GM19395 (cell line): ENCODE data around the gene IDUA.
"Not testable (repeated sequence)": the region's sequence is repeated elsewhere in the genome, so short reads cannot be mapped to it uniquely, and the experiment has no call there.

Source experiments
- ATAC-seq: cut with Tn5 transposase; IDR thresholded peaks from one replicate; pipeline ENCODE4 v1.9.1; 2021; ENCODE audit warnings: mild to moderate bottlenecking, moderate library complexity; ENCODE audit not compliant: unreplicated experiment

The IDUA gene

DNA sequence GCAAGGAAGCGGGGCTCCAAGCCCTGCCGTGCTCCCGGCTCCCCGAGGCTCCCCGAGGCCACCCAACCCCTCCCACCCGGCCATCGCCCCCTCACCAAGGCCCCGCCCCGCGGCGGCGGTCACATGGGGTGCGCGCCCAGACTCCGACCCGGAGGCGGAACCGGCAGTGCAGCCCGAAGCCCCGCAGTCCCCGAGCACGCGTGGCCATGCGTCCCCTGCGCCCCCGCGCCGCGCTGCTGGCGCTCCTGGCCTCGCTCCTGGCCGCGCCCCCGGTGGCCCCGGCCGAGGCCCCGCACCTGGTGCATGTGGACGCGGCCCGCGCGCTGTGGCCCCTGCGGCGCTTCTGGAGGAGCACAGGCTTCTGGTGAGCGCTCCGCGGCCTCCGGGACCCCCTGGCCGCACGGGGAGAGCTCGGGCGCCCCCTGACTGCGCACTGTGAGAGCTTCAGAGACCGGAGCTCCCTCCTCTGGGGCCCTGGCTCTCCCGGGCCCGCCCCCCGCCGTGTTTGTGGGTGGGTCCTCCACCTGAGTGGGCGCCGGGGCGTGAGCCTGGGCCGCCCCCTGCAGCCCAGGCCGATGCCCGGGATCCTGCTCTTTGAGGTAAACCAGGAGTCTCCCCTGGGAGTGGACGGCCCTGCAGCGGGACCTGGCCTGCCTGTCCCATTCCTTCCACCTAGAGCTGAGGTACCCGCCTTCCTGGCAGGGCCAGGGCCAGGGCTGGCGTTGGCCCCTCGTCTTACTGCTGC is at the start of gene IDUA:
IDUA (plus strand) TSS at position 166 of the 745 bp plus-strand sequence; CDS start at position 207, 41 bp downstream.
- ATAC-seq: peak; percentile 83

DNA sequence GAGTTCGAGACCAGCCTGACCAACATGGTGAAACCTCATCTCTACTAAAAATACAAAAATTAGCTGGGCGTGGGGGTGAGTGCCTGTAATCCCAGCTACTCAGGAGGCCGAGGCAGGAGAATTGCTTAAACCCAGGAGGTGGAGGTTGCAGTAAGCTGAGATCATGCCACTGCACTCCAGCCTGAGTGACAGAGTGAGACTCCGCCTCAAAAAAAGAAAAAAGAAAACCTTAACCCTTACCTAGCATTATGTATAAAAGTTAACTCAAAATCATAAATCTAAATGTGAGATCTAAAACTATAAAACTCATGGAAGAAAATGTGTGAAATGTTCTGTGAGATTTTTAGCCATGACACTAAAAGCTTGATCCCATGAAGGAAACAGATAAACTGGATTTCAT is 47.3 kb upstream of the IDUA start:
- ATAC-seq: not testable (repeated sequence)

DNA sequence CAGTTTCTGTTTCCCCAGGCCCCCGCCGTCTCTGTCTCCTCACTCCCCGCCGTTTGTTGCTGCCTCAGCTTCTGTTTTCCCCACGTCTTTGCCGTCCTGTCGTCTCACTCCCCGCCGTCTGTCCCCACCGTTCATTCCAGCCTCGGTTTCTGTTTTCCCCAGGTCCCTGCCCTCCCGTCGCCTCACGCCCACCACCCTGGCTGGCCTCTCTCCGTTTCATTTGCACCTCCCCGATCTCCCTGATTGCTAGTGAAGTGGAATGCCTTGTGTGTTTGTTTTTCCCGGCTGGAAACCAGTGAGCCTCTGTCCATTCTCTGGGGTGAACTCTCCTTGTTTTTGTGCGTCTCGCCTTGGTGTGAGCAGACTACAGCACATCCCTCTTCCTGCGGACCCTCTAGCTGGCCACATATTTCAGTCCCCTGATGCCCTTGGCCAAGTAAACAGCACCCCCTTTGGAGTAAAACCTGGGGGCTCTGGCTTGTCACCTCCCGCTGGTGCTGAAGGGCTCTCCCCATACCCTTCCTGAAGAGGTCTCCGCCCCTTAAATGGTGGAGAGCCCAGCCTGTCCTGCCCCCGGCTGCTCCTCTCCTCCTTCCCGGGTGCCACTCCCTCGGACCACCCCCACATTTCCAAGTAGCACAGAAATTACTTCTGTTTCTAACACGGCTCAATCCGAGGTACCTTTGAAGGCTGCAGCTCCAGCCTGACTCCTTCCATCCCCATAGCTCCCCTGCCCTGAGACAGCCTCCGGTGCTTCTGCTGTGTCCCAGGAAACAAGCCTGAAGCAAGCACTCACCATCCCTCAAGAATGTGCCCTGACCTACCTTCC is 41.4 kb upstream of the IDUA start:
- no peak for ATAC-seq

- ATAC-seq: no peak
Measured at GRCh38 chr4:946103-946450, 40.8 kb upstream of the IDUA start.

DNA sequence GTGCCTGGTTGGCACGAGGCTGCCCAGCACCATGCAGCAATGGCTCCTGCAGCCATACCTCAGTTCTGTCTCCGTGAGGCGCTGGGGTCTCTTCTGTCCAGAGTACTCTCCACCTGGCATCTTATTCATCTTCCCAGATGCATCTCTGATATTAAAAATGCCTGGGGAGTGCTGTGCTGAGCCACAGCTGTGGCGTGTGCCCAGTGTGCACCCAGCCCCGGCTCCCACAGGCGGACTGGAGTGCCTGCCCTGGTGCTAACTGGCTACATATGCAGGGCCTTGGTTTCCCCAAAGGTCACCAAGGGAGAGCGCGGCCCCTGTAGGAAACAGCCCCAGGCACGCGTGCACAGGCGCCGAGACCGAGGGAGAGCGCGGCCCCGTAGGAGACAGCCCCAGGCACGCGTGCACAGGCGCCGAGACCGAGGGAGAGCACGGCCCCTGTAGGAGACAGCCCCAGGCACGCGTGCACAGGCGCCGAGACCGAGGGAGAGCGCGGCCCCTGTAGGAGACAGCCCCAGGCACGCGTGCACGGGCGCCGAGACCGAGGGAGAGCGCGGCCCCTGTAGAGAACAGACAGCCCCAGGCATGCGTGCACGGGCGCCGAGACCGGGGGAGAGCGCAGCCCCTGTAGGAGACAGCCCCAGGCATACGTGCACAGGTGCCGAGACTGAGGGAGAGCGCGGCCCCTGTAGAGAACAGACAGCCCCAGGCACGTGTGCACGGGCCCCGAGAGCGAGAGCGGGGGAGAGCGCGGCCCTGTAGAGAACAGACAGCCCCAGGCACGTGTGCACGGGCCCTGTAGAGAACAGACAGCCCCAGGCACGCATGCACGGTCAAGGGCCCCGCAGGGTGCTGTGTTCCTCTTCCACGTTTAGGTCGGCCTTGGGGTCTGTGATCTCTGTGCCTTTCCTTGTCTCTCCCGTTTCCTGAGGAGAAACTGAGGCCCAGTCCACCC is 40.0 kb upstream of the IDUA start:
- ATAC-seq: no peak

DNA sequence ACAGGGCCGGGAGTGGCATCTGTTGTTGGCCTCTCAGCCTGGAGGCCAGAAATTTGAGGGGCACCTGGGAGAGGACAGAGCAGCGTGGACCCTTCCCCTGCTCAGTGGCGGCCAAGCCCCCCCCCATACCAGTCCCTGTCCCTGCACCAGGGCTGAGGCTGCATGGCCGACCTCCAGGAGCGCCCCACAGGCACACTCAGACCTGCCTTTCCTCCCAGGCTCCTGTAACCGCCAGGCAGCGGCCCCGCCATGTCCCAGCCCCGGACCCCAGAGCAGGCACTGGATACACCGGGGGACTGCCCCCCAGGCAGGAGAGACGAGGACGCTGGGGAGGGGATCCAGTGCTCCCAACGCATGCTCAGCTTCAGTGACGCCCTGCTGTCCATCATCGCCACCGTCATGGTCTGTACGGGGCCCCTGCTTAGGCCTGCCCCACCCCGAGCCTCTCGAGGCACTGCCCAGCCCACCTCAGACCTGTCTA is 39.3 kb upstream of the IDUA start:
- no peak for ATAC-seq

DNA sequence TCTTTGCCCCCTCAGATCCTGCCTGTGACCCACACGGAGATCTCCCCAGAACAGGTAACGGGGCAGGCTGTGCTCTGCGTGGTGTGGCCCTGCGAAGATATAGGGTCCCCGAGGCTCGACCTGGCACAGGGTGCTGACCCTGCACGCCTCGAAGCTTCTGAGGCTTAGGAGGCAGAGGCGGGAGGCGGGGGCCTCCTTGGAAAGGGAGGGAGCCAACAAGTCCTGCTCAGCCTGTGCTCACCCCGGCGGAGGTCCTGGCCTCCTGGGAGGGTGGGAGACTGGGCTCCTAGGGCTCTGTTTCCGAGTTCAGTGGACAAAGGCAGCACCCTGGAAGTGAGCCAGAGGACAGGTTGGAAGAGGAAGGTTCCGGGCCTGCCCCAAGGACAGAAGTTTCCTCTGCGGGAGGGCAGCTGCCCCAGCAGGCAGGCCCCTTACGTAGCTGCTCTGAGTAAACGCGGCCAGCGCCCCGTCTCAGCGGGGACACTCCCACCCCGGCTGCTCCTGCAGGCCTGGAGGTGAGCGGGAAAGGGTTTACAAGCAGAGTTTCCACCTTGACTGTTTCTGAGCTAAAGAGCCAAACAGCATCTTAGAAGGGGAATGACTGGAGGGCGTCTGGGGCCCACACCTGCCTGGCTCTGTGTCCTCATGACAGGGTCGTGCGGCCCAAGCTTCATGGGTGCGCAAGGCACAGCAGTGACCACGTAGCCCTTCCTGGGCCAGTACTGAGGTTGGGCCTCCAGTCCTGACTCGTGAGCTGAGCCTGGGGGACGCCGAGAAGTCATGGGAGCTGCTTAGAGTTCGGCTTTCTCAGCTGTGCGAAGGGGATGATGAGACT is 38.5 kb upstream of the IDUA start:
- ATAC-seq: no peak

DNA sequence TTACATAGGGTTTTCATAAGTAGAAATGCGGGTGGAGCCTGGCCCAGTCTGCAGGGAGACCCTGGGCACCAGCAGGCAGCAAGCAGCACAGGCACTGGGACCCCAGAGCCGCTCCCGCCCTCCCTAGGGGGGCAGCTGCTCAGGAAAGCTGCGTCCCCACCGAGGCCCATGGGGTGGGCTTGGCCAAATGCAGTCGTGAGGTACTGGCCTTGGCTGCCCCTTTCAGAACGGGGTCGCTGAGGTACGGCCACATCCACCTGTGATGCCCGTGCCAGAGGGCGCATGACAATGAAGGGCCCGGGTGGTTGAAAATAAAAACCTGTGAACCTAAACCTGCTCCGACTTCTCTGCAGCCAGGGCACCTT is 37.9 kb upstream of the IDUA start:
- no peak for ATAC-seq

DNA sequence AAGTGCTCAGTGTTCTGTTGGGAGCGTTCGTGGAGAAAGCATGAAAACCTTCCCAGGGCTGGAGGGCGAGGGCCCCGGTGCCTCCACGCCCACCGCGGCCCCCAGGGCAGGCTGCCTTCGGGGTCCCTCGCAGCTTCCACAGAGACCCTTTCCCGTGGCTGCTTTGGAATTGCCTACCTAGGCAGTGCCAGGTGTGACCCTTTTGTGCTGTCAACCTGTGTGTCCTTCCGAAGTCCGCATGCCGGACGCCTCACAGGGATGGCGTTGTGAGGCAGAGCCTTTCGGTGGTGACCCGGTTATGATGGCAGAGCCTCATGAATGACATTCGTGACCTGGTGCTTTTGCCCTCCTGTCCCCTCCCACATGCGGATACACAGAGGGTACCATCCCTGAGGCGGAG is 37.2 kb upstream of the IDUA start:
- no peak for ATAC-seq

DNA sequence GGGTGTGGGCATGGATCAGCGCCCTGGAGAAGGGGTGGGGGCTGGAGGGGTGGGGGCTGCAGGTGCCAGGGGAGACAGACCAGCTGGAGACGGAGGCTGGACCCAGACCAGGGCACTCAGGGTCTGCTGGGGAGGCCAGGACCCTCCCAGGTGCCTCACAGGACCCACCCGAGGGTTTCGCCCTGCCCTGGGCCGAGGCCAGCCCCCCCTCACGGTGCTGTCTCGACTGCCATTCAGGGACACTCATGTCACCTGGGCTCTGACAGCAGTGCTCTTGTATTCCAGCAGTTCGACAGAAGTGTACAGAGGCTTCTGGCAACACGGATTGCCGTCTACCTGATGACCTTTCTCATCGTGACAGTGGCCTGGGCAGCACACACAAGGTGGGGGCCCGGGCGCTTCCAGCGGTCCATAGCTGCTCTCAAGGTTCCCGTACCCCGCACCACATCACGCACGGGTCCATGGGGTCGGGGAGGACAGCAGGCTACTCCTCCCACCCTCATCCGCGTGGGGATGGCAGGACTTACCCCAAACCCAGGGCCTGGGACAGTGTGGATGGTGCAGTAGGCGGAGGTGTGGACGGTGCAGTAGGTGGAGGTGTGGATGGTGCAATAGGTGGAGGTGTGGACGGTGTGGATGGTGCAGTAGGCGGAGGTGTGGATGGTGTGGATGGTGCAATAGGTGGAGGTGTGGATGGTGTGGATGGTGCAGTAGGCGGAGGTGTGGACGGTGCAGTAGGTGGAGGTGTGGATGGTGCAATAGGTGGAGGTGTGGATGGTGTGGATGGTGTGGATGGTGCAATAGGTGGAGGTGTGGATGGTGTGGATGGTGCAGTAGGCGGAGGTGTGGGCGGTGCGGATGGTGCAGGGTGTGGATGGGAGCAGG is 36.5 kb upstream of the IDUA start:
- no peak for ATAC-seq

- ATAC-seq: no peak
Measured at GRCh38 chr4:951186-951585, 35.7 kb upstream of the IDUA start.

DNA sequence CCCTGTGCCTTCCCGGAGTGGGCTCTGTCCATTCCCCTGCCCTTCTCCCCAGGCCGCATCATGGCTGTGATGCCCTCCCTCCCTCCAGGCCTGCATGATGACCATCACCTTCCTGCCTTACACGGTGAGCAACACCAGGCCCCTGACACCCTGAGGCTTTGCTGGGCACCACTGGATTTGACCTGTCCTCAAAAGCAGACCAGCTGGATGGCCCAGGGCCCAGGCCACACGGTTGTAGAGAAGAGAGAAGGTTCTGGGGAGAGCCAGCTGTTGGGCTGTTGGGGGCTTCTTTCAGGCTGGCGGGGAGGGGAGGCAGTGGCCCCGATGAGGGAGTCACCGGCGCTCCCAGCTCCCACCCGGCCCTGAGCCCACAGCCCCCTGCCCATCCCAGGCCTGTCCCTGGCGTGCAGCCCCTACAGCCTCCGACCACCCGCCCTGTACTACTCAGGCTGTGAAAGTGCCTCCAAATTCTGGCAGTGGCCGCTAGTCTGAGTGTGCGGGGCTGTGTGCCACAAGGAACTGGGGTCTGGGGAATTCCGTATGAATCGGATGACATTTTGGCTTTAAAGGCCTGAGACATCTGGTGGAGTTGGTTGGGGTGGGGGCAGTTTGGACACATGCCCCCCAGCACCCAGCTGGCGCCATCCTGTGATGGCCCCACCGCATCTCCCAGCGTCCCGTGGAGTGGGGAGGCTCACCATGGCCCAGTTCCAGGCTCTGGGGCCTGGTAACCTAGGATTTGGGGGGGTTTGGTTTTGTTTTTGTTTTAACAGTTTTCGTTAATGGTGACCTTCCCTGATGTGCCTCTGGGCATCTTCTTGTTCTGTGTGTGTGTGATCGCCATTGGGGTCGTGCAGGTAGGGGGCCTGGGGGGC is 35.0 kb upstream of the IDUA start:
- ATAC-seq: no peak

- ATAC-seq: no peak
Measured at GRCh38 chr4:952881-953573, 33.8 kb upstream of the IDUA start.

- no peak for ATAC-seq
Measured at GRCh38 chr4:953574-953915, 33.3 kb upstream of the IDUA start.

DNA sequence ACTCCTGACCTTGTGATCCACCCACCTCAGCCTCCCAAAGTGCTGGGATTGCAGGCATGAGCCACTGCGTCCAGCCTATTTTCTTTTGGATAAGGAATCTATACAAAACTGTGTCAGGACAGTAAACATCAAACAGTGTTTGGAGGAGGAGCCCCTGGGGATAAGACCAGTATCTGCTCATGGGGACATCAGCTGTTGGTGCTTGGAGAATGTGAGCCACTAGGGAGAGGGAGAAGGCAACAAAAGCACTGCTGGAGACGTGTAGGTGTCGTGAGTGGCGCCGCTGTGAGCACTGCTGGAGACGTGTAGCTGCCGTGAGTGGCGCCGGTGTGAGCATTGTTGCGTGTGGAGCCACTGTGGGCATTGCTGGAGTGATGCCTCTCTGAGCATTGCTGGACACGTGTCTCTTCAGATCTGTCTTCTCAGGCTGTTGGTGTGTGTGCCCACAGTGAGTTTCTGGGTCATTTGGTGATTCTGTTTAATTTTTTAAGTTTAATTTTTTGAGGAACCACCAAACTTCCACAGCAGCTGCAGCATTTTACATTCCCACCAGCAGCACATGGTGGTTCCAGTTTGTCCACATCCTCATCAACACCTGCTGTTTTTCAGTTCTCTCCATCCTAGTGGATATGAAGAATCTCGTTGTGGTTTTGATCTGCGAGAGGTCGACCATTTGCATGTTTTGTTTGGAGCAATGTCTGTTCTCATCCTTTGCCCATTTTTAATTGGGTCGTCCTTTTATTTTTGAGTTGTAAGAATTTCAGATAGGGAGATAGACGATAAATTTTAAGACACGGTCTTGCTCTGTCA is 32.4 kb upstream of the IDUA start:
- no peak for ATAC-seq

- ATAC-seq: no peak
Measured at GRCh38 chr4:955161-955921, 31.5 kb upstream of the IDUA start.
